Mucosa of gallbladder (tissue), 1 donor: Measurements from ENCODE around the gene SPRR3. TPM values are rescaled to one million over a fixed set of nuclear protein-coding genes. Genes with fewer than 3 reads are reported as not detected.
"Not testable (repeated sequence)": the region's sequence is repeated elsewhere in the genome, so short reads cannot be mapped to it uniquely, and the experiment has no call there.

ENCODE experiments used
- DNase-seq: peaks from one replicate; pipeline ENCODE4 v3.0.0-alpha.2; 2020; ENCODE audit warnings: low spot score
- total RNA-seq: library from RNA; stranded (reverse); gene quantifications from one replicate; pipeline ENCODE4 v1.2.1, GENCODE V29; 2021
- donor health status: DM: no; HTN: no; CAD: no.

SPRR3 gene
- total RNA-seq, 1 donor from 2014 or later = 42.5 TPM

DNA sequence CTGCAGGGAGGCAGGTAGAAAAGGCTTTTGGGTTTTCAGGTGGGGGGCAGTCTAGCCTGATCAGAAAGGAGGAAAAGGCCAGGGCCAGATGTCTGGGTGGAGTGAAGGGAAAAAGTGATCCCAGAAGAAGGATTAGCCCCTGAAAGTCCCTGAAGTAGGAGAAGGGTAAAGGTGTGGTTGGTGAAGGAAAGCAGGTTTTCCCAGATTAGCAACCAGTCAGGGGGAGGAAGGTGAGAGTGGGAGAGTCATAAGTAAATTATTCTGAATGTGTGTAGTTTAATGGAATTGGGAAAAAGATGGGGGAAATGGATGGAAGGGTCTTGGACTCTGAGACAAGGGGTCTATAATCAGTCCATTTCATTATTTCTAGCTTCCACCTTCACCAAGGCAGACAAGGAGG, 18.3 kb upstream of the SPRR3 start:
- DNase-seq = no peak

DNA sequence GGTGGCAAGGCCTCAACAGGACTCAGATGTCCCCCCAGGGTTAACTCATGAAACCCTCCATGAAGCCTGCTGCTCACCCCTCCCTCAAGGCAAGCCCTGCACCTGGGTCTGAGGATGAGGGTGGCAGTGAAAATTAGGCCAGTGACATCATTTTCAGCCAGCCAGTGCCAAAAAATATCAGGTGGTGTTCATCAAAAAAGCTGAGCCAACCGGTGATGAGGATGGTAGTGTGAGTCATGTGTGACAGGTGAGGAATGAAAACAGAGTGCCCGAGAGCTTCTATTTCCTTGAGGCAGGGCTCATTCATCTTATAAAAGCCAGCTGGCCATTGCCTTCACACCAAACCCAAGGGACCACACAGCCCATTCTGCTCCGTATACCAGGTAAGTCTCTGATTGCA, 17.8 kb upstream of the SPRR3 start, which contains the start of gene SPRR1A:
Gene SPRR1A, plus strand, starts transcription at position 339 of the 400 bp plus-strand sequence. CDS start 1,150 bp downstream, outside the sequence.
- DNase-seq = no peak

DNA sequence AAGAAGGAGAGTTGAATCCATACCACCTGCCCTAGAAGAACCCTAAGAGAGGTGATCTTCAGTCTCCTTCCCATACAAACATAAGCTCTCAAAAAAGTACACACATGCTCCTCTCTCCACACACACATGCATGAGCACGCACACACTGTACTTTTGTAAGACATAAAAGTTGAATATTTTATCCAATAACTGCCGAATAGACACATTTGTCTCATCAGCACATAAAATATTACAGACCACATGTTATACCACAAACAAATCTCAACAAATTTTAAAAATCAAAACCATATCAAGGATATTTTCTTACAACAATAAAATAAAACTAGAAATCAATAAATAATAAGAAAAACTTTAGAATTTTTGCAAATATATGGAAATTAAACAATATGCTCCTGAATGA, 15.0 kb upstream of the SPRR3 start:
- no peak for DNase-seq

DNA sequence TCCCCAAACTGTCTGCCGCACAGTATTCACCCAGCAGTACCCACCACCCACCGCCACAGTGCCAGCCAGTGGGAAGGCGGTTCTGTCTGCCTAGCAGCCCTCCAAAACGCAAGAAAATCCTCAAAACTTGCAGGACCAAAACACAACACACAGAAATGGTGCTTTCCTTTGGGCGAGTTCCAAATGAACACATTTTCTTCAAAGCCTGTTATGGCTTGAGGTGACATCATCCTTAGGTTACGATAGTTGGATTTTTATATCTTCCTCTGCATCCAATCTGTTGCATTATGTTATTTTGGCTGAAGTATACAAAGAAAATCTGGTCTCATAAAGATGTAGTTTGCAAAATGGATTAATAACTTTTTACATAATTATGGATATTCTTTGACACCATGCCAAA, 8.4 kb upstream of the SPRR3 start:
- DNase-seq = no peak

DNA sequence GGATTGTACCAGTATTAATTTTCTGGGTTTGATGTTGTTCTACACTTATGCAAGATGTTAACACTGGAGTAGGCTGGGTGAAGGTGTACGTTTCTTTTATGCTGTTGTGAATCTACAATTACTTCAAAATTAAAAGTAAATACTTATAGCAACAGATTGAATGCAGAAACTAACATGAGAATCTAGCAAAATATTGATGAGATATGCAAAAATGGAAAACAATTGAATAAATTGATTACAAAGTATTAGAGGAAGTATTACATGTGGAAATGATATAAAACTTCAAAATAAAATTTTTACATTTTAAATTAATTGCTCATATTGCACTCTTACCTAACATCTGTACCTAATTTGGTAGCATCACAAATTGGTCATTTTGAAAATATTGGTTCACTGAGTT, 5.7 kb upstream of the SPRR3 start:
- no peak for DNase-seq

DNA sequence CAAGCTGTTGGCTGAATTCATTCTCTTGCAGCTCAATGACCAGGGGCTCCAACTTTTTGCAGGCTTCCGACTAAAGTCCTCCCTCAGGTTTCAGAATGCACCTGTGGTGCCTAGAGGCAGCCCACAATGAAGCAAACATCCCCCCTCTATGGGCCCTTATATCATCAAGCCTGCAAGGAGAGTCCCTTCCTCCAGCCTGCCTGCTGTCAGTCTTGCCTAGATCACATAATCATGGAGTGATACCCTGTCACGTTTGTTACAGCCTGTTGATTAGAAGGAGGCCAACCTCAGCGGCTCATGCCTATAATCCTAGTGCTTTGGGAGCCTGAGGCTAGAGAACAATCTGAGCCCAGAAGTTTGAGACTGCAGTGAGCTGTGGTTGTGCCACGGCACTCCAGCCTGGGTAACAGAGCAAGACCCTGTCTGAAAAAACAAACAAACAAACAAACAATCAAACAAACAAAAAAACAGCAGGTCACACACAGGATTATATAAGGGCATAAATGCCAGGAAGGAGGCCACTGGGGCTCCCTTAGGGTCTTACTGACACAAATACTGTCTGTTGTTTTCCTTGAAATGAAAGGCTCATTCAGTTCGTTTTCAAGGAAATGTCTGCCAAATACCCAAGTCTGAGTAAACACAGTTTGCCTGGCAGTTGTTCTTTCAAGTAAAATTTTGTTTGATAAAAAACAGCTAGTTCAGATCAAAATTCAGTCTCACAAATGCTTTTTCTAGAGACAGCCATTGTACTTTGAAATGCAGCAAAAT, 4.7 kb upstream of the SPRR3 start:
- DNase-seq = no peak

DNA sequence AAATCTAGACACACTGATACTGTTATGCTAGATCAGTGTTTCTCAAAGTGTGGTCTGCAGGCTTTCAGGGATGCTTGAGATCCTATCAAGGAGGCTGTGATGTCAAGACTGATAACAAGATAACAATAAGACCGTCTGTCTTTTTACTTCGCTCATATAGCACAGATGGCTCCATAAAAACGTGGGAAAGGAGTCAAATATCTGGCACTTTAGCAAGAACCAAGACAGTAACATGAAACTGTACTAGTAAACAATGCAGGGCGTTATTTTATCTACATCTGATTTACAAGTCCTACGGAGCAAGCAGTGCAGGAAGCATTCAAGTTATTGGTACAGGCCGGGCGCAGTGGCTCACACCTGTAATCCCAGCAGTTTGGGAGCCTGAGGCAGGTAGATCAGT, 3.6 kb upstream of the SPRR3 start:
- no peak for DNase-seq

DNA sequence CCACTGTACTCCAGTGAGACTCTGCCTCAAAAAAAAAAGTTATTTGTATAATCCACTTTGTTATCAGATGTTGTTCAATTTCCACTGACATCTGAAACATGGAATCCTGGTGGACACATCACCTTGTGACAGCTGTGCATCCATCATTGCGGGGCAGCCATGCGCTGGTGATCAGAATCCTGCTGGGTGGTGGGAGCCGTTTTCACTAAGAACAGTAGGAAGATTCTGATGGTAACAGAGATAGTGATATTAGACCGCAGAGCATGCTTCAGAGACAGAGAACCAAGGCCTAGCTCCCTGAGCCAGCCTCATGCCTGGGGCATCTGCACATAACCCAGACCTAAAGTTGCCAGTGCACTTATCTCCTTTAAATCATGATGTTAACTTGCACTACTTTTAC, 3.1 kb upstream of the SPRR3 start:
- DNase-seq = no peak

DNA sequence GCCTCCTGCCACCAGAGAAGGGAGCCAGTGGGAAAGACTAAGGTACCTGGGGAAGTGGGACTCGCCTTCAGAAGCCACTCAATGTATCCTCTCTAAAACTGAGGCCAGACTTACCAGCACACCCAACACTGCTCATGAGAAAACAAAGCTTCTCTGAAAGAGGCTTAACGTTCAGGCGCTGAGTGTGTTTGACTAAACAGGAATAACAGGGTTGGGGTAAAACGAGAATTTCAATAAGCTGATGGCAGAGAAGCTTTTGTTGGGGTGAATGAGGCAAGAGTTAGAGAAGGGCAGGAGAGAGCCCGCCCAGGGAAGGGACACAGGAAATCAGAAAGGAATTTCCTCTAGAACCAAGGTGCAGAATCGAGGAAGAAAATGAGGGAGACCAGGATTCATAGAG, 1.7 kb upstream of the SPRR3 start:
- no peak for DNase-seq

DNA sequence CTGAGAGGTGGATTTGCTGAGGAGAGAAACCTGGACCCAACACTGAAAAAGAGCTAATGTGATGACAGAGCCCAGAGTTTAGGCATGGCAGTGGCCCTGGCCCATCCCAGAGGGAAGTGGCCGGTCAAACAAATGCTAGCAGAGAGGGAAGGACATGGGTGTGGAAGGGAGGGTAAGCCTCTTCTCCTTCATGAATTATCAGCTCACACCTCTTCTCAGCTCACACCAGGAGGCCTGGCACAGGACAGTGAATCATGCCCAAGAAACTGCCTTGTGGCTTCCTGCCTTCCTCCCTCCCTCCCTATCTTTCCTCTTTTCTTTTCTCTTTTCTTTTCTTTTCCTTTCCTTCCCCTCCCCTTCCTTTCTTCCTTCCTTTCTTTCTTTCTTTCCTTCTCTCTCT, 1.3 kb upstream of the SPRR3 start:
- DNase-seq = no peak

DNA sequence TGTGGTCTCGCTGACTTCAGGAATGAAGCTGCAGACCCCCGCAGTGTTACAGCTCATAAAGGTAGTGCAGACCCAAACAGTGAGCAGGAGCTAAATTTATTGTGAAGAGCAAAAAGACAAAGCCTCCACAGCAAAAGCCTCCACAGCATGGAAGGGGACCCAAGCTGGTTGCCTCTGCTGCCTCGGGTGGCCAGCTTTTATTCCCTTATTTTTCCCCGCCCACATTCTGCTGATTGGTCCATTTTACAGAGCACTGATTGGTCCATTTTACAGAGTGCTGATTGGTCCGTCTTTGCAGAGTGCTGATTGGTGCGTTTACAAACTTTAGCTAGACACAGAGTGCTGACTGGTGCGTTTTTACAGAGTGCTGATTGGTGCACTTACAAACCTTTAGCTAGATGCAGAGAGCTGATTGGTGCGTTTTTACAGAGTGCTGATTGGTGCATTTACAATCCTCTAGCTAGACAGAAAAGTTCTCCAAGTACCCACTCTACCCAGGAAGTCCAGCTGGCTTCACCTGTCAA, 9.7 kb downstream of the SPRR3 start:
- not testable (repeated sequence) for DNase-seq

DNA sequence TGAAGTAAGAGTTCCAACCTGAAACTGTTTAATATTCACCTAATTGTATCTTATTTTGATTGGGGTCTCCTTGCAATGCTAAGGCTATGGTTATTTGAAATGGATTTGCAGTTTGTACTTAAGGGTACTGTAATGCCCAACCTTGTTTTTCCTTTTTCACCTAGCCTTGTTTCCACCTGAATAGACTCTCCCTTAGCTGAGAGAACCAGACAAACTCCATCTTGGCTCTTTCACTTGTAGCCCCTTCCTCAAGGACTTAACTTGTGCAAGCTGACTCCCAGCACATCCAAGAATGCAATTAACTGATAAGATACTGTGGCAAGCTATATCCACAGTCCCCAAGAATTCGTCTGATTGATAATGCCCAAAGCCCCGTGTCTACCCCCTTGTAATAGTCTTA, 20.3 kb downstream of the SPRR3 start:
- not testable (repeated sequence) for DNase-seq

DNA sequence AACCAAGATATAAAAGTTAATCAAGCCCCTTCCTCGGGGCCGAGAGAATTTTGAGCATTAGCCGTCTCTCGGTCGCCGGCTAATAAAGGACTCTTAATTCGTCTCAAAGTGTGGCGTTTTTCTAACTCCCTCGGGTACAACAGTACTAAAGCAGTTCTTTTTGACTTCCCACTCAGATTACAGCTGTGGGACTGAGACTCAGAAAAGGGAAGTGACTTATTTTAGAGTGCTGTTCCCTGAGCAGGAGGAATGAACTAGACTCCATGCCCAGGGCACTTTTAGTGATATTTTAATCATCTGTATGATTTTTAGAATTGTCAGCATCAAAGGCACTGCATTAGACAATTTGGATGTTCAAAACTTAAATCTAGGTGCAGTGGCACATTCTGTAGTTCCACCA, 20.8 kb downstream of the SPRR3 start:
- DNase-seq = not testable (repeated sequence)

DNA sequence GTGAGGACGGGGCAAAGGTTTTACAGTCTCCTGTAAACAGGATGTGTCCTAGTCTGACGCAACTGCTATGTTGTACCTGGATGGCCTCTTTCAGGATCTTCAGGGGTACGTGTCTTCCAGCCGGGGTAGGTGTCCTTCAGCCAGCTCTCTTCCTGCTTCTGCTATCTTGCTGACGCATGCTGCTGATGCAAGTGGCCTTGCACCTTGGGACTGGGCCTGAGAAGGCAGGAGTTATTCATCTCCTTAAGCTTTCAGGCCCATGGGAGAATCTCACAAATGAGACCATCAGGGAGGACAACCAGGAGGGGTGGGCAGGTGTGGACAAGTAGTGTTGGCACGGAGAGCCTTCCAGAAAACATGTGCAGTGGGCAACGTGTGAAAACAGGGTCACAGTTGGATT, 21.6 kb downstream of the SPRR3 start:
- DNase-seq = no peak

DNA sequence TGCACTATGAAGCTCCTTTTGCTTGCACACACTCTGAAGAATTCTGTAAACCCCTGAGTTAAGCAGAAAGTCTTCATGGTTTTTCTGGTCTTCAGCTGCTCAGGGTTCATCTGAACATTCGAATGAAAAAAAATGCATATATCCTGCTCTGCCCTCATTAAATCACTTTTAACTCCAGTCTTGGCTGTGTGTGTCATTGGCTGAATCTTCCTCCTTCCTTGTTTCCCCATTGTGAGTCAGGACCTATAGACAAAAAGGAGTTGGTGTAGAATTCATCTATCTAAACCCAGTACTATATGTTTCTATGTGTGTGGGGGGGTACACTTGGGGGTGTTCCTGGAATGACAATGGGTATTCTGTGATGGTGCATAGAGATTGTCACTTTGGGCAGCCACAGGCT, 22.9 kb downstream of the SPRR3 start:
- no peak for DNase-seq

DNA sequence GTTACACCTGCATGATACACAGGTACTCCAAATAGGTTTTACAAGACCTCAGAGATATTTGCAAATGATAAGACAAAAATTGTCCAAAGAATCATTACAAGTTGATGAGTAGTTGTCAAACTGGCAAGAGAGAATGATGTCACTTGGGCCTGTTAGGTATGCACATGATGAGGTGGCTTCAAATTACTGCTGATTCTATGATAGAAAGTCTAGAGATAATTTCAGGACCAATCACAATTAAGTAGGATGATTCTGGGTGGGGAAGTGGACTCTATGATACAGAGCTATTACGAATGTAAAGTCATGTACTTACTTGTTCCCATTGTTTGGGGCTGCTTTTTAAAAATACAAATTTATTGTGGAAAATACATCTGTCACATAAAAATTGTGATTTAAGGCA, 24.2 kb downstream of the SPRR3 start:
- DNase-seq = no peak

DNA sequence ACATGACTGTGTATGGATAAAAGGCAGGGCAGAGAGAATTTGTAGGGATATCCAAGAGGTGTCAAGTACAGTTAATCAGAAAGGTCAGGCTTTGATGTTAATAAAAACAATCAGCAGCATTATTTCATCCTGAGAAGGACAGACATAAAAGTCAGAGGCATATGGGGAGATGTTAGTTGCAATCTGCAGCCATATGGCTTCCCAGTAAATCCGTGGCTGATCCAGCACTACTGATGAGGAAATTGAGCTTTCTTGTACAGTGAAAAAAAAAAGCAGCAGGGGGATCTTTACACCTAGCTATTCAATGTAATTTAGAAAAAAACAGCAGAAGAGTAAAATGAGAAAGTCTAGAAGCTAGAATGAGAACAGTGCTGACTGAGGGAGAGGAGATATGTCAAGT, 27.2 kb downstream of the SPRR3 start:
- no peak for DNase-seq

DNA sequence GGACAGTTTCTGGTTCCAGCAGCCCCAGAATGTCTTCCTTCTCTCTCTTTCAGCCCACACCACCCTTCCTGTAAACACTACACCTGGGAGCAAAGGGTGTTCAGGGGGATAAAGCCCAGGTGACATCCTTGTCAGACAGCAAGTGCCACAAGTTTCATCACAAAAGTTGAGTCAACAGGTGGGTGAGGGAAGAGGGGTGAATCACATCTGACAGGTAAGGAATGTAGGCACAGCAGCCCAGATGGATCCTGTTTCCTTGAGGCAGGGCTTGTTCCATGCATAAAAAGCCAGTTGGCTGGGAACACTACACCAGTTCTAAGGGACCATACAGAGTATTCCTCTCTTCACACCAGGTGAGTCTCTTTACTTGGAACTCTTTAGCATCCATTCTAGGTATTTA, 29.3 kb downstream of the SPRR3 start, which contains the start of gene SPRR1B:
Gene SPRR1B, plus strand, starts transcription at position 309 of the 400 bp plus-strand sequence. CDS start 1,143 bp downstream, outside the sequence.
- DNase-seq = no peak

DNA sequence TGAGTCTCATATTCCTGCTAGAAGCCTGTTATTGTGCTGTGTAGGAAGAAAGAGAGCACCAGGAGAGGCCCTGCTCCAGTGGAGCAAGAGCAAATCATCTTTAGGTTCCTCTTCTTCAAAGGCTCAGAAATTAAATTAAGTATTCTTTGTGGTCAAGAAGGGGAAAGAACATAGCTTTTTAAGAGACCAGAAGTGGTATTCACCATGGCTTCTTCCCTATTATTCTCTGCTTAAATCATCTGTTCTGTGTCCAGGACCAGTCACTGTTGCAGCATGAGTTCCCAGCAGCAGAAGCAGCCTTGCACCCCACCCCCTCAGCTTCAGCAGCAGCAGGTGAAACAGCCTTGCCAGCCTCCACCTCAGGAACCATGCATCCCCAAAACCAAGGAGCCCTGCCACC, 30.5 kb downstream of the SPRR3 start:
- no peak for DNase-seq

DNA sequence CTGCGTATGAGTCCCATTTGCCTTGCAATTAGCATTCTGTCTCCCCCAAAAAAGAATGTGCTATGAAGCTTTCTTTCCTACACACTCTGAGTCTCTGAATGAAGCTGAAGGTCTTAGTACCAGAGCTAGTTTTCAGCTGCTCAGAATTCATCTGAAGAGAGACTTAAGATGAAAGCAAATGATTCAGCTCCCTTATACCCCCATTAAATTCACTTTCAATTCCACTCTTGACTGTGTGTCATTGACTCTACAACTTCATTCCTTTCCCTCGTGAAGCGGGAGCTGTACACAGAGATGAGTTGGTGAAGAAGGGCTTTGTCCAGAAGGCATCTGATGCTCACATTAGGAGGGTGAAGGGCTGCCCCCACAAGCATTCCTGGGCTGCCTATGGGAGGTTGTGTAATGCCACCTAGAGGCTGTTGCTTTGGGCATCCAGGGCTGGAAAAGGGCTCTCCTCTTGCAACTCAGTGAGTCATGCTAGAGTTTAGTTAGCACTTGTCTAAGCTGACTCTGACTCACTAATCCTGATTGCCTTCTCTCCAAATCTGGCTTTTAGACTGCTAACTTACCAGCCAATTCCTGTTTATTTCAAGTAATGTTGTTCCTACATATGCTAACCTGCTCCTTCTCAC, 31.2 kb downstream of the SPRR3 start:
- DNase-seq = peak; percentile 27

DNA sequence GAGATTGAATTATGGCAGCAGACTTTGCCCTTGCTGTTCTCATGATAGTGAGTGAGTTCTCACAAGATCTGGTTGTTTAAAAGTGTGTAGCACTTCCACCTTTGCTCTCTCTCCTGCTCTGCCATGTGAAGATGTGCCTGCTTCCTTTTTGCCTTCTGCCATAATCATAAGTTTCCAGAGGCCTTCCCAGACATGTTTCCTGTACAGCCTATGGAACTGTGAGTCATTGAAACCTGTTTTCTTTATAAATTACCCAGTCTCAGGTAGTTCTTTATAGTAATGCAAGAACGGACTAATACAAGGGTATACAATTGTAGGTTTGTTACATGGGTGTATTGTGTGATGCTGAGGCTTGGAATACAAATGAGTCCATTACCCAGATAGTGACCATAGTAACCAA, 33.7 kb downstream of the SPRR3 start:
- DNase-seq = no peak

DNA sequence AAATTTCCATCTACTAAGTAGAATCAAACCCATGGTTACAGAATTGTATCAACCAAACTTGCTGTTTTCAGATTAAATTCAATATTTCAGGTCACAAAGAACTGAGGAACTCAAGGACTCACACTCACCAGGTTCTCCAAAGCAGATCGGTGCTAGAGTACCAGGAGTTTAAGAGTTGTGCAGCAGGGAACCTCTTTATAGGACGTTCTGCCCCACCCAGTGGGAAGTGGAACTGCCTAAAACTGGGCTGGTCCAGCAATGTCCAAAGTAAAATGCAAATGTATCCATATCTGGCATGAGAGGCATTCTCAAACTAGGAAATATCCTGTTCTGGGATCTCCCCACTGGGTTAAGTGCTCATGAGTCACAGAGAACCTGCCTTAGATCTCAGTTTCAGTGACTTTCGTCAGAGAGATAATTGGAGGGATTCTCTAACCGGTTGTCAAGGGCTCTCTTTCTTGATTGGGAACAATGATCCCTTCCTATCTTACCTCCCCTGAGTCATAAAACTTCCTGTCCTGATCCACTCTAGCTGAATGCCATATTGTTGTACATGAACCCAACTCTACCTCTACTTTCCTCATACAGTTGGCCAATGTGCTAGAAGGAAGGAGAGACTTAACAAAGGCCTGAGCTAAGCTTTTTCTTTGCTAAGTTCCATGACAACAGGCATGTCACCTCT, 39.5 kb downstream of the SPRR3 start, which contains the start of gene SPRR2D:
Gene SPRR2D, minus strand, starts transcription at position 171 of the 682 bp plus-strand sequence. CDS start 774 bp downstream, outside the sequence.
- no peak for DNase-seq
